GM18511 (cell line): ENCODE results near the gene TMEM40.
"Not testable (repeated sequence)": the region's sequence is repeated elsewhere in the genome, so short reads cannot be mapped to it uniquely, and the experiment has no call there.

Experiments
- ATAC-seq: cut with Tn5 transposase; IDR thresholded peaks from one replicate; pipeline ENCODE4 v1.9.1; 2021; ENCODE audit warnings: mild to moderate bottlenecking, moderate library complexity; ENCODE audit not compliant: unreplicated experiment

TMEM40 gene

GRCh38 chr3:12752809-12753208, 6.2 kb downstream of the TMEM40 start:
- no peak for ATAC-seq

GRCh38 chr3:12752102-12752501, 7.0 kb downstream of the TMEM40 start:
- ATAC-seq = no peak

GRCh38 chr3:12751571-12751970, 7.5 kb downstream of the TMEM40 start:
- ATAC-seq = no peak

GRCh38 chr3:12750658-12751071, 8.4 kb downstream of the TMEM40 start:
- no peak for ATAC-seq

- ATAC-seq = no peak
These were observed 8.8 kb downstream of the TMEM40 start for GRCh38 chr3:12750223-12750622.

GRCh38 chr3:12748477-12748876, 10.6 kb downstream of the TMEM40 start:
- ATAC-seq = no peak

- no peak for ATAC-seq
These were observed 12.6 kb downstream of the TMEM40 start for GRCh38 chr3:12746419-12746818.

GRCh38 chr3:12744326-12744725, 14.7 kb downstream of the TMEM40 start:
- no peak for ATAC-seq

- no peak for ATAC-seq
These were observed 15.5 kb downstream of the TMEM40 start for GRCh38 chr3:12743583-12743982.

- no peak for ATAC-seq
These were observed 16.5 kb downstream of the TMEM40 start for GRCh38 chr3:12742330-12743107.

GRCh38 chr3:12741209-12741608, 17.9 kb downstream of the TMEM40 start:
- ATAC-seq = no peak

GRCh38 chr3:12737833-12738232, 21.2 kb downstream of the TMEM40 start:
- ATAC-seq = no peak

- no peak for ATAC-seq
These were observed 21.7 kb downstream of the TMEM40 start for GRCh38 chr3:12737319-12737718.

- no peak for ATAC-seq
These were observed 24.1 kb downstream of the TMEM40 start for GRCh38 chr3:12734960-12735359.

- ATAC-seq = no peak
These were observed 25.5 kb downstream of the TMEM40 start for GRCh38 chr3:12733566-12733965.

GRCh38 chr3:12730506-12731242, 28.4 kb downstream of the TMEM40 start:
- no peak for ATAC-seq

GRCh38 chr3:12729051-12729651, 29.9 kb downstream of the TMEM40 start:
- ATAC-seq = no peak

GRCh38 chr3:12727937-12728336, 31.1 kb downstream of the TMEM40 start:
- no peak for ATAC-seq

- no peak for ATAC-seq
These were observed 31.6 kb downstream of the TMEM40 start for GRCh38 chr3:12727481-12727880.

GRCh38 chr3:12725436-12725835, 33.6 kb downstream of the TMEM40 start:
- ATAC-seq = no peak

- ATAC-seq = no peak
These were observed 34.3 kb downstream of the TMEM40 start for GRCh38 chr3:12724794-12725193.

GRCh38 chr3:12723362-12723761, 35.7 kb downstream of the TMEM40 start:
- not testable (repeated sequence) for ATAC-seq
